SJCRH30 (cell line): ENCODE results near the gene JAG2. TPM values are rescaled to one million over a fixed set of nuclear protein-coding genes. Genes with fewer than 3 reads are reported as not detected.
A peak's percentile ranks its signal among the peaks of the same experiment; 100 is the strongest.

Experiments used
- DNase-seq, 2 experiments: peaks; one replicate each; pipeline ENCODE4 v3.0.0-alpha.2; 2015 to 2020
- H3K27ac ChIP-seq: fragments of 250-450 bp; sonication (Bioruptor Pico); 2 replicates; pipeline ENCODE4 v1.5.1; 2020; ENCODE audit warnings: mild to moderate bottlenecking, moderate library complexity
- H3K27me3 ChIP-seq: fragments of 250-450 bp; sonication (Bioruptor Pico); 2 replicates; pipeline ENCODE4 v1.5.1; 2020; ENCODE audit warnings: mild to moderate bottlenecking, moderate library complexity
- H3K36me3 ChIP-seq: fragments of 250-450 bp; sonication (Bioruptor Pico); 2 replicates; pipeline ENCODE4 v1.5.1; 2020; ENCODE audit warnings: mild to moderate bottlenecking, moderate library complexity
- H3K4me1 ChIP-seq: fragments of 250-450 bp; sonication (Bioruptor Pico); 2 replicates; pipeline ENCODE4 v1.5.1; 2020; ENCODE audit warnings: mild to moderate bottlenecking, moderate library complexity
- H3K4me3 ChIP-seq: fragments of 250-450 bp; sonication (Bioruptor Pico); 2 replicates; pipeline ENCODE4 v1.5.1; 2020; ENCODE audit warnings: mild to moderate bottlenecking, moderate library complexity
- H3K9me3 ChIP-seq: fragments of 250-450 bp; sonication (Bioruptor Pico); replicated peaks from 2 replicates; pipeline ENCODE4 v1.5.1; 2020; ENCODE audit warnings: mild to moderate bottlenecking, moderate library complexity
- total RNA-seq: library from RNA; depleted of rRNA; stranded (reverse); fragments of >200 nt; shearing (Covaris generic); gene quantifications from 2 replicates; pipeline ENCODE4 v1.2.3, GENCODE V29; 2014

Gene JAG2
- total RNA-seq, 1 experiment from 2014 or later: 28.1 TPM

DNA sequence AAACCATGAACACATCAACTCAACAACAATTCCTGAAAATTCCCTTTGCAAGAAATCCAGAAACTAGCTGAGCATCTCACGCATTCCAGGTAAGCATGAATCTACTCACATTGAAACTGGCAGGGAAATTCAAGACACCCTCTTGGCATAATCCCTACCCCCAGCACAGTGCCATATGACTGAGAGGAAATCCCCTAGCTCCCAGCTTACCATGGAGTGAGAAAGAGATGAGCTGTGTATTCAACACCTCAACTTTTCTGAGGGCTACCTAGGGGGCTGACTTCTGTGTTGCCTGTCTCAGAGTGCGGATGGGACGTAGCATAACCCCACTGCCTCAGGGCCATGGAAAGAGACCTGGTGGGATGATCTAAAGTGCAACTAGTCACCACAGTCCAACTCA is 65.7 kb downstream of the JAG2 start:
- Histone ChIP-seq H3K27me3 (peaks cover 5% of the 10 kb centered on the region; the same call in 1 of the 2 replicates), H3K27ac (no peak overlapping the region), H3K9me3 (peaks cover 3% of the 10 kb centered on the region; the same call in 1 of the 2 replicates), H3K36me3 (no peaks in the 10 kb centered on the region), H3K4me1 (no peaks in the 10 kb centered on the region), H3K4me3 (no peak overlapping the region)
- DNase-seq: no peak

DNA sequence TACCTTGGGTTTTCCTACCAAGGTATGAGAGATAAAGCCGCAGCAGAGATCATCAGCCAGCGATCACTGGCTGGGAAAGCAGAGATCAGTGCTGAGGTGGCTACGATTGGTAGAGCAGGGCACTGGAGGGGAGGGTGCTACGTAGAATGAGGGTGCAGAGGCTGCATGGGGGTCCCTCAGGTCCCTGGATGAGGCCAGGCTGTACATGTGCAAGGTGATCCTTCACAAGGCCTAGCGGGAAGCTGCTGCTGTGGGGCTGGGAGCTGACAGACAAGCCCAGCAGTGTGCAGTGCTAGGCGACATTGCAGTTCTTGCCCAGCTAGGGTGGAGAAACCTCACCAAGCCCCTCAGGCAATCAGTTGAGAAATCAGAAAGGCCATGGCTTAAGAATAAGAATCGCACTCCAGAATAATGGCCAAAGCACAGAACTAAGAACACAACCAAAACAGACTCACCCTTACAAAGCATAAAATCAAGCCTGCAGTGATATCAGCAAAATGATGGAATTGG is 66.2 kb downstream of the JAG2 start:
- DNase-seq: no peak
- Histone ChIP-seq H3K9me3 (peaks cover 3% of the 10 kb centered on the region; the same call in 1 of the 2 replicates), H3K4me3 (no peak overlapping the region)

DNA sequence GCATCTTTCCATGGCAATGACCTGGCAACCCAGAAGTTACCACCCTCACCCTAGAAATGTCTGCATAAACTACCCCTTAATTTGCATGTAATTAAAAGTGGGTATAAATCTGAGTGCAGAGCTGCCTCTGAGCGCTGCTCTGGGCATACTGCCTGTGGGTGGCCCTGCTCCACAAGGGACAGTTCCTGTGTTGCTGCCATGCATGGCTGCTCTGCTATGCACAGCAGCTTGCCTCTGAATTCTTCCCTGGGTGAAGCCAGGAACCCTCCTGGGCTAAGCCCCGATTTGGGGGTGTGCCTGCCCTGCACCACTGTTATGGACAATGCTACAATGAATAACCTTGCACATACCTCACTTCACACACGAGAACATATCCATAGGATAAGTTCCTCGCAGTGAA is 67.7 kb downstream of the JAG2 start:
- peaks cover 3% of the 10 kb centered on the region; the same call in 1 of the 2 replicates for H3K9me3 ChIP-seq
- H3K36me3 ChIP-seq: no peaks in the 10 kb centered on the region
- no peaks in the 10 kb centered on the region for H3K27me3 ChIP-seq
- H3K27ac ChIP-seq: no peak overlapping the region
- H3K4me3 ChIP-seq: no peak overlapping the region
- no peaks in the 10 kb centered on the region for H3K4me1 ChIP-seq
- DNase-seq: no peak

More for the DNA sequence above, 66.2 kb downstream of the JAG2 start:
- H3K27me3 ChIP-seq: peaks cover 4% of the 10 kb centered on the region; the same call in 1 of the 2 replicates
- no peaks in the 10 kb centered on the region for H3K4me1 ChIP-seq
- no peaks in the 10 kb centered on the region for H3K36me3 ChIP-seq
- H3K27ac ChIP-seq: no peak overlapping the region

DNA sequence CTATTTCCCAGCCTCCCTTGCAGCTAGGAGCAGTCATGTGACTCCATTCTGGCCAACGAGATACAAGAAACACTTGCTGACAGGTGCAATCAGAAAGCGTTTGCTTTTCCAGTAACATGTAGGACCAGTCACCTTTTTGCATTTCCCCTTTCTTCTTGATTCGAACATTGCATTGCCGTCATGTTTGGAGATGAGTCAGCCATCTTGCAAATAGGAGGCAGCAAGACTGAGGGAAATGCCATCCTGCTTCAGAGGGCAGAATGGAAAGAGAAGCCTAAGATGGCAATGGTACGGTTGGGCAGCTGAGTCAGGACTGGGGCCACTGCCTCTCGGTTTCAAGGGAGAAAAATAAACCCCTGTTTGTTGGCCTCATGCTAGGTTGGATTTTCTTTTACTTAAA is 68.8 kb downstream of the JAG2 start:
- Histone ChIP-seq H3K27me3 (no peaks in the 10 kb centered on the region), H3K36me3 (no peaks in the 10 kb centered on the region), H3K9me3 (peaks cover 3% of the 10 kb centered on the region; the same call in 1 of the 2 replicates), H3K4me3 (no peak overlapping the region), H3K27ac (no peak overlapping the region), H3K4me1 (no peaks in the 10 kb centered on the region)
- no peak for DNase-seq

DNA sequence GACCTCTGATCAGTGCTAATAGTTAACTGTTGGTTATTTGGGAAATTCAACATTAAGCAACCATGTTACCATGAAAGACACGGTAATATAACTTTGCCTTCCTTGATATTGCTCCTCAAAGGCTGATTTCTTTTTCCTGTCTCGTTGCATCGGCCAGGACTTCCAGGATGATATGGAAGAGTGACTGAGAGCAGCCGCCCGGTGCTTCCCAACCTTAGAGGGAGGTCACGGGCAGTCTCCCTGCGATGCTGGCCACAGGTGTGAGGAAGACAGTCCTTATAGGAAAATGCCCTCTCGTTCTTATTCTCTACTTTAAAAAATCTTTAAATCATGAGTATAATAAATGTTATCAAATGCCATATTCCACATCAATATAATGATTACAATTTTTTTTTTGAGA is 70.3 kb downstream of the JAG2 start:
- no peaks in the 10 kb centered on the region for H3K36me3 ChIP-seq
- H3K4me3 ChIP-seq: no peak overlapping the region
- no peak overlapping the region for H3K27ac ChIP-seq
- H3K9me3 ChIP-seq: peaks cover 3% of the 10 kb centered on the region; the same call in 1 of the 2 replicates
- no peaks in the 10 kb centered on the region for H3K4me1 ChIP-seq
- no peaks in the 10 kb centered on the region for H3K27me3 ChIP-seq
- no peak for DNase-seq

DNA sequence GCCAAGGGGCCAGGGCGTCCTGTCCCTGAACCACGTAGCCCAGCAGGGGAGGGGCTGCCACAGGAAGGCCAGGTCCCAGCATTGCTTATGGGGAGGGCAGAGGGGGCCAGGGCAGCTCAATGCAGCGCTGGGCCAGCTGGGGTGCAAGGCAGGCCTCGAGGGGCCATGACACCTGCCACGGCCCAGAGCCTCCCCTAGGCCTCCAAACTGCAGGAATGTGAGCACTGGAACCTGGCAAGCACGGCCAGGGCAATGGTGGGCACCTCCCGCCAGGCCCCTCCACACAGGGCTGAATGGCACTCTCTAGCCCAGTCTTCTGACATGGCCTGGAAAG is 70.8 kb downstream of the JAG2 start:
- H3K36me3 ChIP-seq: no peaks in the 10 kb centered on the region
- peaks cover 3% of the 10 kb centered on the region; the same call in 1 of the 2 replicates for H3K9me3 ChIP-seq
- no peak for DNase-seq
- no peaks in the 10 kb centered on the region for H3K27me3 ChIP-seq
- no peak overlapping the region for H3K4me3 ChIP-seq
- H3K4me1 ChIP-seq: no peaks in the 10 kb centered on the region; the same call in 1 of the 2 replicates
- no peak overlapping the region for H3K27ac ChIP-seq

DNA sequence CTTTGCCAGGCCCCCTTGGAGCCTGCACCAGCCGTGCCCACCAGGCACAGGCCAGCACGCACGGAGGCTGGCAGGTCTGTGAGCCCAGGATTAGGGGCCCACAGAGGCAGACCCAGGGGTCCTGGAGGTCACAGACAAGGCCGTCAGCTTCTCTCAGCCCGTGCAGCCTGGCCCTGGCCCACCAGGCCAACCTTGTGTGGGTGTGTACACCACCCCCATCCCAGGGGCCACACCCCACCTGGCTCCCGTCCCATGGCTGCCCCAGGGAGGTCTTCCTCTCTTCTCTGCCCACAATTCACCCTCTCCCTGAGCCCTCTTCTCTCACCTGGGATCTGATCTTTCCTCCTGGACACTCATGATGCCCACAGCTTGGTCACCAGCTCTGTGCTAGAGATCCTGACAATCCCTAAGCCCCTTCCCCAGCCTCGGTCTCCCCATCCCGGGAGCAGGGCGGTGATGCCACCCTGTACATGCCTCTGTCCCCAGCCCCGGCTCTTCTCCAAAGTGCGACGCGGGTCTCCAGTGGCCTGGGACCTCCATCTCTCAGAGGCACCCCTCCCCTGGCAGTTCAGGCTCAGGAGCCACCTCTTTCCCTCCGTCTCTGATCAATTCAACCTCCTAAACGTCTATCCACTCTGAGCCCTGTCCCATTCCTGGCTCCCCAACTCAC is 72.2 kb downstream of the JAG2 start:
- peaks cover 3% of the 10 kb centered on the region; the same call in 1 of the 2 replicates for H3K9me3 ChIP-seq
- DNase-seq: no peak
- H3K4me3 ChIP-seq: no peak overlapping the region
- H3K27ac ChIP-seq: no peak overlapping the region
- H3K27me3 ChIP-seq: no peaks in the 10 kb centered on the region
- peaks cover 5% of the 10 kb centered on the region; the same call in 1 of the 2 replicates for H3K4me1 ChIP-seq
- H3K36me3 ChIP-seq: no peaks in the 10 kb centered on the region

DNA sequence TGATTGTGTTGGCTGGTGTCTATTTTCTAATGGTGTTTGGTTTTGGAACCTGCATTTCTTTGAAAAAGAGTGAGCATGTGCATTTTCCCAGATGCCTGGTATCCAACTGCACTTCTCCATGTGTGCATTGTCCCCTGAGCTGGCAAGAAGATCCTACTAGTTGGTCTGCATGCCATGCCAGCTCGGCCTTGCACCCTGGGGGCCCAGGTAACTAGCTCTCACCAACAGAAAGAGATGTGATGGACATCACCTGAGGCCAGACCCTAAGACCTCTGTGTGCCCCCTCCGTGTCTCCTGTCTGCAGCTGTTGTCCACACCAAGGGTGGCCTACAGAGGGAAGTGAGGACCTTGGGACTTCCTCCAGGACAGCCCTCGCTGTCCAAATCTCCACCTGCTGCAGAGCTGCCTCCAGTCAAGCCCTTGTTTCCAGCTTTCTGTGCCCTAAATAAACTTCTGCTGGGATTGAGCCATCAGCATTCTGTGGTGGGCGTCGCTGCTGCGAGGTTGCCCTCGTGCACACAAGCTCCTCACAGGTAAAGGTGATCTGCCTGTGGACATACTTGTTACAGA is 73.3 kb downstream of the JAG2 start:
- Histone ChIP-seq H3K27ac (no peak overlapping the region), H3K27me3 (no peaks in the 10 kb centered on the region), H3K36me3 (no peaks in the 10 kb centered on the region), H3K4me3 (no peak overlapping the region), H3K9me3 (peaks cover 3% of the 10 kb centered on the region; the same call in 1 of the 2 replicates), H3K4me1 (peaks cover 8% of the 10 kb centered on the region; the same call in 1 of the 2 replicates)
- no peak for DNase-seq

DNA sequence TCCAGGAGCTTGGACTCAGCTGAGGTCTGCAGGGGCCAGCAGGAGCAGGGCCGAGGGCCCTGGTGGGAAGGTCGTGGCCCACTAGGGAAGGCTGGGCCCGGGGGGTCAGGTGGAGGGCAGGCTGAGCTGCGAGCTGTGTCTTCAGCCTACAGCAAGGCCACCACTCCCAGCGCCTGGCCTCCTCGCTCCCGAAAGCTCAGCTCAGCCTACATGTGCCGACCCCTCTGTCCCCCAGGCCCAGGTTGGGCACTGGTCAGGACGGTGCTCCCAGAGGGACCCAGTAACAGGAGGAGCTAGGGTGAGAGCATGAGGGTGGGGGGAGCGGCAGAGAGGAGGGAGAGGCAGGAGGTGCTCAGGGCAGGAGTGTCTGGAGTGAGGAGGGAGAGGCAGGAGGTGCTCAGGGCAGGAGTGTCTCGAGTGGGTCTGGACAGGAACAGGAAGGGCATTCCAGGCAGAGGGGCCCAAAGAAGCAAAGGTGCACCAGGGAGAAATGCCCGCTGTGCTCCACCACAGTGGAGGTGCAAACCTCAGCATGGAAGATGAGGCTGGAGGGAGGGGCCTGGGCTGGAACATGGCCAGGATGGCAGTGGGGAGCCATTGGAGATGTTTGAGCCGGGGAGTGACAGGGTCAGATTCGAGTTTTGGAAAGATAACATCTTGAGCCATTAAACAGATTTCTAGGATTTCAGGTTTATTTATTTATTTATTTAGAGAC is 74.2 kb downstream of the JAG2 start:
- Histone ChIP-seq H3K4me3 (peak overlapping the region; percentile 61), H3K36me3 (no peaks in the 10 kb centered on the region), H3K27ac (no peak overlapping the region), H3K4me1 (peaks cover 8% of the 10 kb centered on the region; the same call in 1 of the 2 replicates), H3K9me3 (no peaks in the 10 kb centered on the region; the same call in 1 of the 2 replicates), H3K27me3 (no peaks in the 10 kb centered on the region)
- no peak for DNase-seq

DNA sequence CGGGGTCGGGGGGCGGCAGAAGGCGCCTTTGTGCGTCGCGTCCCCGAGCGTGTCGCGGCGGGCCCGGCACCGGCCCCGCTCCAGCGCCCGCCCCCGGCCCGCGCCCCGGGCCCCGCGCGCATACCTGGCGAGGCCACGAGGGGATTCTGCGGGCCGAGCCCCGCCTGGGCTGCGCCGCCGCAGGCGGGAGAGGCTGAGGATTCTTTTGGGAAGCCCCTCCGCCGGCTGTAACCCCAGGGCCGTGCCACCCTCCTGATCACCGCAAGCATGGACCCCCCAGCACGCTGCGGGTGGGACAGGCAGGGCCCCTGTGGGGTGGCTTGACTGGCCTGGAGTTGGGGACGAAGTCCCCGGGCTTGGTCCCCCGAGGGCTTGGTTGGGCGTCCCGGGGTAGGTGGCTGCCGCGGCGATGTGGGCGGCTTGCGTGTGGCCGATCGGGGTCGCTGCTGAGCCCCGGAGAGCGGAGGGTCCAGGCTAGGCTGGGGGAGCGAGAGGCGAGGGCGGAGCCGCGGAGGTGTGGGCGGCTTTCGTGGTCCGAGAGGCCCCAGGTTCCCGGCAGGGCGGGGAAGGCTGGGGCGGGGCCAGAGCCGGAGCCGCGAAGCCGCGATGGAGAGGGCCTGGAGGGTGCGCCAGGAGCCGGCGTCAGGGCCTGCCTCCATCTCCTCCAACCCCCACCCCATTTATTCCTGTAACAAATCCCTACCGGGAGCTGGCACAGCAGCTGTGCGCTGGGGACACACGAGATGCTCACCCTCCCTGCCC is 75.0 kb downstream of the JAG2 start:
- no peak overlapping the region; the same call in 1 of the 2 replicates for H3K27ac ChIP-seq

DNA sequence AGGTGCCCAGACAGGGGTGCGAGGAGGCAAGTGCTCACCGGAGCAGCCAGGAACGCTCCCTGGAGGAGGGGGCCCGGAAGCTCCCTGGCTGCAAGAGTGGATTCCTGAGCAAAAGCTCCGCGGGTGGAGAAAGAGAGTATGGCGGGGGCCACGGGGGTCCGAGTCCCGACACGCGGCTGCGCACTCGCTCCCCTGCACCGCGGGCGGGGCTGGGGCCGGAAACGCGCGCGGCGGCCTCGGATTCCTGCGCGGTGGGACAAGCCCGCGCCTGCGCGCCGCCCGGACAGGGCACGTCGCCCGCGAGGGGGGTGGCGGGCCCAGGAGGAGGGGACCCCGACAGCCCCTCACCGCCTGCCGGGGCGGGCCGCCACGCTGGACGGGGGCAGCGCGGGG is 75.5 kb downstream of the JAG2 start:
- no peak overlapping the region for H3K27ac ChIP-seq
- H3K27me3 ChIP-seq: no peaks in the 10 kb centered on the region
- peak overlapping the region; percentile 61 for H3K4me3 ChIP-seq
- no peaks in the 10 kb centered on the region for H3K9me3 ChIP-seq
- peak in 1 of 2 experiments; percentile 45 for DNase-seq
- peaks cover 11% of the 10 kb centered on the region; the same call in 1 of the 2 replicates for H3K4me1 ChIP-seq
- H3K36me3 ChIP-seq: no peaks in the 10 kb centered on the region

More for the DNA sequence above, 75.0 kb downstream of the JAG2 start:
- Histone ChIP-seq H3K4me1 (peaks cover 8% of the 10 kb centered on the region; the same call in 1 of the 2 replicates), H3K9me3 (no peaks in the 10 kb centered on the region), H3K4me3 (peak overlapping the region; percentile 61), H3K27me3 (no peaks in the 10 kb centered on the region), H3K36me3 (no peaks in the 10 kb centered on the region)
- peak; percentile 74 to 75 for DNase-seq

DNA sequence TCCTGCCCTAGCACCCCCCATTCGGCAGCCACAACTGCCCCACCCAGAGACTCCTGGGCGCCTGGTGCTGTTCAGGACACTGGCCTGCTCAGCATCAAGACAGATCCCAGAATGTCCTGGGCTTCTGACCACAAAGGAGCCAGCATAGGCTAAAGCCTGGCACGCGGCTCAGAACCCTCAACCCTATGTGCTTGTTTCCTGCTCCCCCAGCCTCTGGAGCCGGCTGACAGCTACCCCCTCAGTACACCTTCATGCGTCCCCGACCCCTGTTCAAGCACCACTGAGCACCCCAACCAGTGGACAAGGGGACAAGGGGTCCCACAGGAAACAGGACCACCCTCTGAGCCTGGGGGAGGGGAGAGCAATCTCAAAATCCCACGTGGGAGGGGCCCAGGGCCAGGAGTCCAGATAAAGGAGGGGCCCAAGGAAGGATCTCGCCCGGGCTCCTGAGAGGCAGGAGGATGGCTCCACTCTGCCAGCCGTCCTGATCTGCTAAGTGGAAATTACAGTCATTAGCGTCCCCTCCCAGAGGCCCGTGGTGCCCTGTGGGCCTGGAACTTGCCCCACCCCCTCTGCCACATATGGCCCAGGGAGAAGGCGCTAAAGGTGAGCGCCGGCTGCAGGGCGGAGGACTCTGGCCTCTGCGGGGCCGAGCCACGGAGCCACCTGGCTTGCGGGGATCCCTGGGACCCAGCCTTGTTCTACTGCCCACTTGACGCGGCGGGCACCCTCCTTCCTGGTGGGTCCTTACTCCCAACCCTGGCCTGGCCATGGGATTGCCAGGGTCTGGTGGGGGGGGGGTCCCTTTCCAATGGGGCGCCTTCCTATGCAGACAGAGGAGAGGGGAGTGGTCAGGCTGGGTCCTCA is 76.2 kb downstream of the JAG2 start:
- peaks cover 11% of the 10 kb centered on the region; the same call in 1 of the 2 replicates for H3K4me1 ChIP-seq
- no peaks in the 10 kb centered on the region for H3K9me3 ChIP-seq
- H3K27ac ChIP-seq: no peak overlapping the region
- H3K36me3 ChIP-seq: no peaks in the 10 kb centered on the region
- H3K4me3 ChIP-seq: peak overlapping the region; percentile 61
- H3K27me3 ChIP-seq: no peaks in the 10 kb centered on the region
- DNase-seq: no peak

DNA sequence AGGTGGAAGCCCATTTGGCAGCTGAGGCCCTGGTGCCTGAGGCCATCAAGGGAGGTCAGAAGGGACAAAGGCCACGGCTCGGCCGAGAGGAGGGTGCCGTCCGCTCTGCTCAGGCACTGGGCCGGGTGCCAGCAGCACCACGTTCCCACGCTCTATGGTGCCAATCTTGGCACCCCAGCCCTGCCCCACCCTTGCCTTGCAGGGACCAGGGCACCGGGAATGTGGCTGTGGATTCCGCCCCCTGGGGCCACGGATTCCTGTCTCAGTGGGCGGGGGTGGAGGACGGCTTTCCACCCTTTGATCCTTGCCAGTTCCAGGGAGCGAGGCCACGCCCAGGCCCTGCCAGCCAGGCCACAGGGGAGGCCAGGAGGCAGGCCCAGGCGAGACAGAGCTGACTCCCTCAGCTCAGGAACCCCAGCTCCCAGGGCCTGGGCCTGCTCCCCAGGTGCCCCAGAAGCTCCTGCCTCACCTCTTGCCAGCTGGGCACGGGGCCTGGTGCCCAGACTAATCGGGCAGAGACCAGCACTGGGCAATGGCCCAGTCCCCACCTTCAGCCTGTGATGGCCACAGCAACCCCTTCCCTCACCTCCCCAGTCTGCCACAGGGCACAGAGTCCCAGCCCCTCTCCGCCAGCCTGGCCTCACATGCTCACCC is 76.9 kb downstream of the JAG2 start:
- H3K4me1 ChIP-seq: peaks cover 11% of the 10 kb centered on the region; the same call in 1 of the 2 replicates
- no peaks in the 10 kb centered on the region for H3K27me3 ChIP-seq
- no peak overlapping the region for H3K4me3 ChIP-seq
- no peak for DNase-seq
- H3K27ac ChIP-seq: no peak overlapping the region
- H3K36me3 ChIP-seq: no peaks in the 10 kb centered on the region
- H3K9me3 ChIP-seq: no peaks in the 10 kb centered on the region
